ENCODE measurements around the gene NRK. TPM values are rescaled to one million over a fixed set of nuclear protein-coding genes. Genes with fewer than 3 reads are reported as not detected.

Gene NRK
- polyA plus RNA-seq, 1 of the 3 experiments (the other 2 are of a cell fraction) = not detected

- no peak overlapping the region for H3K4me3 ChIP-seq (ENCODE audit: low read depth in 2 of 2, low read length in 1 of 2)
Observed at GRCh38 chrX:105821471-105822121, 743 bp upstream of the NRK start.

DNA sequence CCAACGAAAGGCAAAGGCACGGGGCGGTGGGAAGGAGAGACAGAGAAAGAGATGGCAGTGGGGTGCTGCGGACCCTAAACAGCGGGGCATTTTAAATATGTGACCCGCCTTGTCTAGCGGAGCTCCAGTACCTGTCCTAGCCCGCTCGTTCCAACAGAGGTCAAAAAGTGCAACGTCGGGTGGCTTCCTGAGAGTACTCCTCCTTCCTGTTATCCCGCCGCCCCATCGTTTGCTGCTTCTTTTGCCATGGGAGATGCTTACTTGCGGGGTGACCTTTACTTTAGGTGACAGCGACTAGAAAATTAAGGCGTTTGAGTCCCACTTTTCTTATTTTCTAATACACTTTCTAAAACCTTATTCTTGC, 735 bp downstream of the NRK start:
- no peak for TF ChIP-seq EZH2phosphoT487 (IDR thresholded peaks at IDR 0.05; ENCODE audit: borderline replicate concordance, low read depth)
- CTCF ChIA-PET = no interaction called here
- Histone ChIP-seq H3K27ac (ENCODE audit: low read depth in 2 of 2, low read length in 1 of 2) (no peak overlapping the region), H3K4me3 (ENCODE audit: low read depth in 2 of 2, low read length in 1 of 2) (no peak overlapping the region), H3K4me1 (ENCODE audit: control insufficient read depth in 1 of 2, insufficient read depth in 2 of 2, low read depth in 1 of 2, low read length in 1 of 2) (no peaks in the 10 kb centered on the region; a peak in 1 of 4 replicates), H4K20me1 (ENCODE audit: insufficient read depth) (no peaks in the 10 kb centered on the region), H3K36me3 (replicated peaks in 1 of 2; ENCODE audit: control insufficient read depth in 1 of 2, insufficient read depth in 2 of 2, low read length in 1 of 2) (no peaks in the 10 kb centered on the region), H3K9me2 (no peaks in the 10 kb centered on the region), H3K9ac (no peak overlapping the region), H3F3A (replicated peaks; ENCODE audit: insufficient read depth) (no peaks in the 10 kb centered on the region), H3K4me2 (no peak overlapping the region), H3K27me3 (ENCODE audit: insufficient read depth) (peaks cover 52% of the 10 kb centered on the region), H3K9me3 (no peaks in the 10 kb centered on the region), H3K79me2 (ENCODE audit: insufficient read depth) (no peaks in the 10 kb centered on the region), H2AFZ (ENCODE audit: low read depth) (no peak overlapping the region)
- 12% methylated on average over 16 of the region's 17 CpGs for WGBS (ENCODE audit: low lambda C conversion rate)
- DNase-seq = peak; percentile 7
- POLR2A ChIA-PET = no interaction called here

More at GRCh38 chrX:105821471-105822121, 743 bp upstream of the NRK start:
- Histone ChIP-seq H2AFZ (ENCODE audit: low read depth) (no peak overlapping the region), H3K36me3 (replicated peaks in 1 of 2; ENCODE audit: control insufficient read depth in 1 of 2, insufficient read depth in 2 of 2, low read length in 1 of 2) (no peaks in the 10 kb centered on the region), H3K9ac (no peak overlapping the region), H3K9me2 (no peaks in the 10 kb centered on the region), H3F3A (replicated peaks; ENCODE audit: insufficient read depth) (no peaks in the 10 kb centered on the region), H4K20me1 (ENCODE audit: insufficient read depth) (no peaks in the 10 kb centered on the region), H3K79me2 (ENCODE audit: insufficient read depth) (no peaks in the 10 kb centered on the region), H3K9me3 (no peaks in the 10 kb centered on the region), H3K4me2 (no peak overlapping the region), H3K27me3 (ENCODE audit: insufficient read depth) (peaks cover 52% of the 10 kb centered on the region), H3K27ac (ENCODE audit: low read depth in 2 of 2, low read length in 1 of 2) (no peak overlapping the region), H3K4me1 (ENCODE audit: control insufficient read depth in 1 of 2, insufficient read depth in 2 of 2, low read depth in 1 of 2, low read length in 1 of 2) (no peaks in the 10 kb centered on the region; a peak in 1 of 4 replicates)
- 23% methylated on average over 23 of the region's 28 CpGs for WGBS (ENCODE audit: low lambda C conversion rate)
- peak; percentile 12 for DNase-seq
- POLR2A ChIA-PET = no interaction called here
- TF ChIP-seq RCOR1 (IDR thresholded peaks at IDR 0.05; ENCODE audit: low read length) (no peak), ZBTB33 (IDR thresholded peaks at IDR 0.05; ENCODE audit: borderline replicate concordance, low read depth) (no peak), MXI1 (IDR thresholded peaks at IDR 0.05; ENCODE audit: low read depth, low read length) (no peak), NRF1 (IDR thresholded peaks at IDR 0.05; ENCODE audit: low read depth, low read length) (no peak), FOXJ3 (CRISPR knock-in tag; IDR thresholded peaks at IDR 0.05) (no peak), RFX5 (IDR thresholded peaks at IDR 0.05; ENCODE audit: low read length) (no peak)
- CTCF ChIA-PET = interaction anchor here (0.9 kb wide), 1 partner anchor 26 kb away, joined by 4 read pairs; no protein-coding TSS in a partner anchor

- ChIA-PET CTCF (interaction anchor here (0.8 kb wide), 1 partner anchor 127 kb away, joined by 3 read pairs; no protein-coding TSS in a partner anchor), POLR2A (no interaction called here)
- Histone ChIP-seq H3K4me2 (no peak overlapping the region), H2AFZ (ENCODE audit: low read depth) (no peak overlapping the region), H4K20me1 (ENCODE audit: insufficient read depth) (no peaks in the 10 kb centered on the region), H3K9ac (no peak overlapping the region), H3K4me3 (ENCODE audit: low read depth in 2 of 2, low read length in 1 of 2) (no peak overlapping the region), H3F3A (replicated peaks; ENCODE audit: insufficient read depth) (no peaks in the 10 kb centered on the region), H3K36me3 (replicated peaks in 1 of 2; ENCODE audit: control insufficient read depth in 1 of 2, insufficient read depth in 2 of 2, low read length in 1 of 2) (no peaks in the 10 kb centered on the region), H3K9me2 (no peaks in the 10 kb centered on the region), H3K4me1 (ENCODE audit: control insufficient read depth in 1 of 2, insufficient read depth in 2 of 2, low read depth in 1 of 2, low read length in 1 of 2) (no peaks in the 10 kb centered on the region), H3K27me3 (ENCODE audit: insufficient read depth) (peaks cover 9% of the 10 kb centered on the region; the same call in 1 of the 2 replicates), H3K79me2 (ENCODE audit: insufficient read depth) (no peaks in the 10 kb centered on the region), H3K27ac (ENCODE audit: low read depth in 2 of 2, low read length in 1 of 2) (no peak overlapping the region), H3K9me3 (no peaks in the 10 kb centered on the region)
- WGBS (ENCODE audit: low lambda C conversion rate) = 0% methylated on average over 1 of the region's 1 CpG
- DNase-seq = no peak
- no peak for TF ChIP-seq FOXM1 (IDR thresholded peaks at IDR 0.05; ENCODE audit: low read depth)
- no peak for TF ChIP-seq GABPA (IDR thresholded peaks at IDR 0.05; ENCODE audit: low read depth)
- TF ChIP-seq JUND (IDR thresholded peaks at IDR 0.05) = no peak
- no peak for TF ChIP-seq YY1 (IDR thresholded peaks at IDR 0.05; ENCODE audit: low read depth)
- TF ChIP-seq EP300 (IDR thresholded peaks at IDR 0.05; ENCODE audit: borderline replicate concordance in 1 of 2, low read depth in 1 of 2, low read length in 1 of 2) = no peak
- no peak for TF ChIP-seq RAD21 (IDR thresholded peaks at IDR 0.05; ENCODE audit: low read length)
- TF ChIP-seq TCF12 (IDR thresholded peaks at IDR 0.05) = no peak
- TF ChIP-seq RCOR1 (IDR thresholded peaks at IDR 0.05; ENCODE audit: low read length) = no peak
- no peak for TF ChIP-seq FOXJ3 (CRISPR knock-in tag; IDR thresholded peaks at IDR 0.05)
- TF ChIP-seq POLR2AphosphoS5 (IDR thresholded peaks at IDR 0.05; ENCODE audit: low read depth, low read length) = no peak
- TF ChIP-seq MEF2A (IDR thresholded peaks at IDR 0.05; ENCODE audit: borderline replicate concordance, low read depth) = no peak
- no peak for TF ChIP-seq ELF1 (IDR thresholded peaks at IDR 0.05)
- no peak for TF ChIP-seq SMC3 (IDR thresholded peaks at IDR 0.05; ENCODE audit: low read depth, low read length)
- TF ChIP-seq, protein P1, sequence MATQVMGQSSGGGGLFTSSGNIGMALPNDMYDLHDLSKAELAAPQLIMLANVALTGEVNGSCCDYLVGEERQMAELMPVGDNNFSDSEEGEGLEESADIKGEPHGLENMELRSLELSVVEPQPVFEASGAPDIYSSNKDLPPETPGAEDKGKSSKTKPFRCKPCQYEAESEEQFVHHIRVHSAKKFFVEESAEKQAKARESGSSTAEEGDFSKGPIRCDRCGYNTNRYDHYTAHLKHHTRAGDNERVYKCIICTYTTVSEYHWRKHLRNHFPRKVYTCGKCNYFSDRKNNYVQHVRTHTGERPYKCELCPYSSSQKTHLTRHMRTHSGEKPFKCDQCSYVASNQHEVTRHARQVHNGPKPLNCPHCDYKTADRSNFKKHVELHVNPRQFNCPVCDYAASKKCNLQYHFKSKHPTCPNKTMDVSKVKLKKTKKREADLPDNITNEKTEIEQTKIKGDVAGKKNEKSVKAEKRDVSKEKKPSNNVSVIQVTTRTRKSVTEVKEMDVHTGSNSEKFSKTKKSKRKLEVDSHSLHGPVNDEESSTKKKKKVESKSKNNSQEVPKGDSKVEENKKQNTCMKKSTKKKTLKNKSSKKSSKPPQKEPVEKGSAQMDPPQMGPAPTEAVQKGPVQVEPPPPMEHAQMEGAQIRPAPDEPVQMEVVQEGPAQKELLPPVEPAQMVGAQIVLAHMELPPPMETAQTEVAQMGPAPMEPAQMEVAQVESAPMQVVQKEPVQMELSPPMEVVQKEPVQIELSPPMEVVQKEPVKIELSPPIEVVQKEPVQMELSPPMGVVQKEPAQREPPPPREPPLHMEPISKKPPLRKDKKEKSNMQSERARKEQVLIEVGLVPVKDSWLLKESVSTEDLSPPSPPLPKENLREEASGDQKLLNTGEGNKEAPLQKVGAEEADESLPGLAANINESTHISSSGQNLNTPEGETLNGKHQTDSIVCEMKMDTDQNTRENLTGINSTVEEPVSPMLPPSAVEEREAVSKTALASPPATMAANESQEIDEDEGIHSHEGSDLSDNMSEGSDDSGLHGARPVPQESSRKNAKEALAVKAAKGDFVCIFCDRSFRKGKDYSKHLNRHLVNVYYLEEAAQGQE (IDR thresholded peaks at IDR 0.05; ENCODE audit: low read depth, low read length) = no peak
Observed at GRCh38 chrX:105829011-105829410, 6.7 kb downstream of the NRK start.

Data from SK-N-SH (cell line).